Suppressor macrophage treated with lipopolysaccharide for 1 hour (primary cell): Measurements from ENCODE around the gene KNOP1.
"Not testable (repeated sequence)": the region's sequence is repeated elsewhere in the genome, so short reads cannot be mapped to it uniquely, and the experiment has no call there.

Experiments
- DNase-seq, 3 donors: peaks; one replicate each; pipeline ENCODE4 v3.0.0-alpha.2; 2020 to 2022

Gene KNOP1

DNA sequence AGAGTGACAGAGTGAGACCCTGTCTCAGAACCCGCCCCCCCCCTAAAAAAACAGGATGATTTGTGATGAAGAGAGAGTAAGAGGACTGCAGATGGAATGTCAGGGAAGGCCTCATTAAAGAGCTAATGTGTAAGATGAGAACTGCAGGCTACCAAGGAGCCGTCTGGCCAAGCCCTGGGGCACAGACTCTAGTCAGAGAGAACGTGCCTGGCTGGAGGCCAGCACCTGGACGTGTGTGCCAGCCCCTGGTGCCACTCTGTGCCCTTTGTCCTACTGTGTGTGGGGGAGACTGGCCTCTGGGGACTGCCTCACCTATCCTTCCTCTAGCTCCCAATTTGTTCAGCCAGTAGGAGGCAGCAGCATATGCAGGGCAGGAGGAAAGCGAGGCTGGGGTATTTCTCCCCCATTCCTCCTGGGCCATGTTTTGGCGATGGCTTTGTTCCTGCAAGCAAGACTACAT is 37.1 kb downstream of the KNOP1 start:
- DNase-seq = no peak

- not testable (repeated sequence) for DNase-seq
Observed at GRCh38 chr16:19679281-19679680, 38.7 kb downstream of the KNOP1 start.

- no peak for DNase-seq
Observed at GRCh38 chr16:19678804-19679203, 39.2 kb downstream of the KNOP1 start.

GRCh38 chr16:19677402-19677801 is 40.6 kb downstream of the KNOP1 start:
- DNase-seq = no peak

DNA sequence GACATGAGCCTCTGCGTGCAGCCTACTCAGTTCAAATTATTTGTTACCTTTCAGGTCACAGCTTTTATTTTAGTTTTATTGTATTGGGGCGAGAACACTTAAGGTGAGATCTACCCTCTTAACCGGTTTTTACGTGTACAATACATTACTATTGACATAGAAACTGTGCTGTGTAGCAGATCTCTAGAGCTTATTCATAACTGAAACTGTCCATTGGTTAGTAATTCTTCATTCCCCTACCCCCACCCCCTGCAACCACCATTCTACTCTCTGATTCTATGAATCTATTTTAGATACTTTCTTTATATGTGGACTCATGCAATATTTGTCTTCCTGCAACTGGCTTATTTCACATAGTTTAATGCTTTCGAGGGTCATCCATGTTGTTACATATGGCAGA is 43.5 kb downstream of the KNOP1 start:
- no peak for DNase-seq

- DNase-seq = no peak
Observed at GRCh38 chr16:19672378-19672777, 45.6 kb downstream of the KNOP1 start.

- no peak for DNase-seq
Observed at GRCh38 chr16:19666477-19666876, 51.5 kb downstream of the KNOP1 start.

DNA sequence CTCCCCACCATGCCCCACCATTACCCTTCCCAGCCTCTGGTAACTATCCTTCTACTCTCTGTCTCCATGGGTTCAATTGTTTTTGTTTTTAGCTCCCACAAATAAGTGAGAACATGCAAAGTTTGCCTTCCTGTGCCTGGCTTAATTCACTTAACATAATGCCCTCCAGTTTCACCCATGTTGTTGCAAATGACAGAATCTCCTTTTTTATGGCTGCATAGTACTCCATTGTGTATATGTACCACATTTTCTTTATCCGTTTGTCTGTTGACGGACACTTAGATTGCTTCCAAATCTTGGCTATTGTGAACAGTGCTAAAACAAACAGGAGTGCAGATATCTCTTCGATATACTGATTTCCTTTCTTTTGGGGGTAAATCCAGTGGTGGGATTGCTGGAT is 52.7 kb downstream of the KNOP1 start:
- DNase-seq = not testable (repeated sequence)

- DNase-seq = no peak
Observed at GRCh38 chr16:19664166-19664565, 53.9 kb downstream of the KNOP1 start.

- DNase-seq = no peak
Observed at GRCh38 chr16:19662351-19662750, 55.7 kb downstream of the KNOP1 start.

GRCh38 chr16:19660432-19660831 is 57.6 kb downstream of the KNOP1 start:
- no peak for DNase-seq

DNA sequence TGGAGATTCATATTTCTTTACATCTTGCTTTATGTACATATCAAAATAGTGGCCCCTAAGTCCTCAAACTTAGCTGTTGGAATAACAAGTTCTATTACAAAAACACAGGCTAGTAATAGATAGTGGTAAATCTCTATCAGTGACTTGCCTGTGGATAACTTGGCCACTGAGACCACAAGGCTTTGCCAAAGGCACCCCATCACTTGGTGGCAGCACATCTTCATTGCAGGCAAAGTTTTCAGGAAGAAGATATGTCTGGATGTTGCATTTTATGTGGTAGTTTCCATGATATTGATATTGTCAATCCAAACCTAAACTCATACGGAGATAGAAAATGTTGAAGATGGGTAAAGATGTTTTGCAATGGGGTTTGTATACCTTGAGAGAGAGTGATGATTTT is 58.5 kb downstream of the KNOP1 start:
- DNase-seq = no peak

- no peak for DNase-seq
Observed at GRCh38 chr16:19657831-19658230, 60.2 kb downstream of the KNOP1 start.

GRCh38 chr16:19655242-19655777 is 62.7 kb downstream of the KNOP1 start:
- DNase-seq = no peak

DNA sequence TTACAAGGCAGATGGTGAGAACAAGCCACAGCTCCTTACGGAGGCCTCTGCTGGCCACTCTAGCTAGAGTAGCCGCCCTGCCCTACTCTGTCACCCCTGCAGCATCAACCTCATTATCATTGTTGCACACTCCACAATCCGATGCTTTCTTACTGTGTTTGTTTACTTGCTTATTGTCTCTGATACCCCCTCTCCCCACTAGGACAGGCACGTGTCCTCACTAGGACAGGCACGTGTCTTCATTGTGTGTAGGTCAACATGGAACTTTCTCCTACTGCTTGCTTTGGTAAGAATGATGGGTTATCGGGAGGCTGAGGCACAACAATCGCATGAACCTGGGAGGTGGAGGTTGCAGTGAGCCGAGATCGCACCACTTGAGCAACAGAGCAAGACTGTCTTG is 63.9 kb downstream of the KNOP1 start:
- DNase-seq = no peak
